A204.1 (cell line): ENCODE measurements around the gene PLD4.

Experiments used
- FAIRE-seq: peaks from 2 replicates; lab custom pipeline; 2012; peaks lifted over from hg19 to GRCh38; lab: Jason Lieb, UNC

Gene PLD4

DNA sequence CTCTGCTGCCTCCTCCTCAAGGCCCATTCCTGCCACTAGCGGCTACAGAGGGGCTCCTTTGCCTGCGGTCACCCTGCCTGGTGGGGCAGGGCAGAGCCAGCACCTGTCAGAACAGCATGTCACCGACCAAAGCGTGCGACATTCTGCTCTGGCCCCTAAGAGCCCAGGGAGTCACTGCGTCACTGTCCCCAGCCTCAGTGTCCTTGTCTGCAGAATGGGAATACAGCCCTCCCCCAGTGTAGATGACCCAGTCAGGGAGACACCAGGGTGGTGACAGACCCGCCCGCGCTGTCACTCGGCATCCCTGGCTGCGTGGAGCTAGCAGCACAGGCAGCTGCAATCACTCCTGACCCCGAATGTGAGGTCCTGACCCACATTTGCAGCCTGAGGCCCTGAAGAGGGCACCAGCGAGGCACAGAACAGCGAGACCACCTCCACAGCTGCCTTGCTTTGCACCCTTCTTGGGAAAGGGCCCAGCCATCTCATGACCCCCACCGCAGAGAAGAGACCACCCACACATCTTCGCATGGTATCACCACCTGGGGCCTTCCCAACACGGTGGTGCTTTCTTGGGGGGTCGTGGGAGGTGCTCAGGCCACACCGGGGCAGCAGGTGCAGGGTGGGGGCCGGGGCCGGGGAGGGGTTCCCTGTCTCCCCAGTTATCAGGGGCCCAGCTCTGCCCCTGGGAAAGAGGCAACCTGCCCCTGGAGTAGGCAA lies 51.0 kb downstream of the PLD4 start:
- FAIRE-seq: no peak

DNA sequence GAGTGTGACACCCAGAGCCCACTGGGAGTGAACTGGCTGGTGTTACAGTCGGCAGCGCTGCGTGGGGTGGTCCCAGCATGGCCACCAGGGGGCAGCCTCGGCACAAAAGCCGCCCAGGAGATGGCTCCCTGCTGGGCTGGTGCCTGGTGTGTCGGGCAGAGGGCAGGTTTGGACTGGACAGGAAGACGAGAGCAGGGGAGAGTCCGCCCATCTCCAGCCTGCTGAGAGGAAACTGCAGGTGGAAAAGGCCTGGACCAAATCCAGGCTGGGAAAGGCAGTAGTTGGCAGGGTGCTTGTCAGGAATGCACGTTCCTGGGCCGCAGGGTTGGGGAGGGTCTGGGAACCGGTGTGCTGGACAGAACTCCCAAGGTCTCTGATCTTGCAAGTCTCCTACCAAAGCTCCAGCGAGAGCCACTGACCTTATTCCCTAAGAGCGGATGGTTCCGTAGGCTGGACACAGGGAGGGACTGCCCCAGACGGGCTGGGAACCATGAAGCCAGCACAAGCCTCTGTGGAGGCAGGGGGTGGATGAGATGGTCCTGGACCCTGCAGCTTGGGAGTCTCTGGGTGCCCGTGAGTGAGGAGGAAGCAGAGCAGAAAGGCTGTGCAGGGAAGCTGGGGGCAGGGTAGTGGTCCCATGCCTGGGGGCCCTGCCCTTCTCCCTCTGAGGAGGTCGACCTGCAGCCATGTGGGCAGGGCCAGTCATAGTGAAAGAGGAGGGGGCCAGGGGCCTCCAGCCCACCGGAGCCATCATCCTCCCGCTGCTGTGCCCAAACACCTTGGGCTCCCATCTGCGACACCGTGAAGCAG lies 51.7 kb downstream of the PLD4 start:
- FAIRE-seq: no peak

DNA sequence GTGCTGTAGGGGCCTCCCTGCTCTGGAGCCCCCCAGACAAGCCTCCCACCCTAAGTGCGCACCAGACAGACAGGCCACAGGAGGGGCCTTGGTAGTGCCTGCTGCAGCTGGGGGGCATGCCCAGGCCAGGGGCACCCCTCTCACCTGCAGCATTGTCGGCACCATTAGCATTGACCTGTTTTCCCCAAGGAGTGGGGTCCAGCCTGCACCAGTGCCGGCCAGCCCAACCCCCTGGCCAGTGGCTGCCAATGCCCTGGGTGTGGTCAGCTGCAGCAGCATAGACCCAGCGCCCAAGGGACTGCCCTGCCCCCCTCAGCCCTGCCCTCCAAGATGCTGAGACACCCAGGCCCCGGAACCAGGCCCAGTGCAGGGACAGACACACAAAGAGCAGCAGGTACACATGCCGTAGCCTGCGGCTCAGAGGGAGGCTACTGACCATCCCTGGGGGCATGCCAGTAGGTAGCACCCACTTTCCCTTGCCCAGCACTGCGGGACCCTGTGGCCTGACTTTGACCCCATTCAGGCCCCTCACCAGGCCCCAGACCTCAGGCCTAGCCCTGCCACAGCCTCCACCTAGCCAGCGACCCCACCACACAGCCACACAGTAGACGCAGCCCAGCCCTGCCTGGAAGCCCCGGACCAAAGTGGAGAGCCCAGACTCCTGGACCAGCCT lies 52.5 kb downstream of the PLD4 start:
- FAIRE-seq: no peak

GRCh38 chr14:104977681-104978653 lies 53.3 kb downstream of the PLD4 start, which contains the start of gene AHNAK2:
TSS of gene AHNAK2 (minus strand) at chr14:104978374. CDS start at chr14:104978237, 137 bp downstream.
- FAIRE-seq: no peak

GRCh38 chr14:104978746-104979691 lies 54.3 kb downstream of the PLD4 start:
- no peak for FAIRE-seq

DNA sequence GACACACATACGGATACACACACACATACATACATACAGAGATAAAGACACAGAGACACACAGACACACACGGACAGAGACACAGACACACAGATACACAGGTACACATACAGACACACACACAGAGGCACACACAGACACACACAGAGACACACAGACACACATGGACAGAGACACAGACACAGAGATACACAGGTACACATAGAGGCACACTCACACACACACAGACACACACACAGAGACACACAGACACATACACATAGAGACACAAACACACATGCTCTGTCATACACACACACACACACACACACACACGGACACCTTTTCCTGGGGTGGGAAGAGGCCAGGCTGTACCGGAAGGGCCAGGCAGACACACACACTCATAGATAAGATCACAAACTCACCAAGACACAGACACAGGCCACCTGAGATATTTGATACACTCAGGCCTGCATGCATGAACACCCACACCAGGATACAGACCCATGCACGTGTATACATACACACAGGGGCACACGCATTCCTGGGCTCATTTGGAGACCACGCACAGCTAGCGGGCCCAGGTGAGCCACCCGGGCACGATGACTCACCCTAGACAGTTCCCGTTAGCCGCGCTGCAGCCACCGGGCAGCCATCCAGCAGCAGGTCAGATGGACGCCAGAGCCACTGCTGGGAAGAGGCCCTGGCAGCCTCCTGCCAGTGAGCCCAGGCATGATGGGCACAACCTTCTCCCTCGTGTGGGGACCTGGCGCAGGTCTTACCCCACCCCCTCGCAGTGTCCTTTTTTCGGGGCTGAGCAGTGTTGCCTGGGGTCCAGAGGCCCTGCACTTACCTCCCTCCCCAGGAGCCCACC lies 55.3 kb downstream of the PLD4 start:
- no peak for FAIRE-seq

- no peak for FAIRE-seq
These were observed 56.2 kb downstream of the PLD4 start for GRCh38 chr14:104980611-104981531.

- FAIRE-seq: no peak
These were observed 57.2 kb downstream of the PLD4 start for GRCh38 chr14:104981699-104982541.

DNA sequence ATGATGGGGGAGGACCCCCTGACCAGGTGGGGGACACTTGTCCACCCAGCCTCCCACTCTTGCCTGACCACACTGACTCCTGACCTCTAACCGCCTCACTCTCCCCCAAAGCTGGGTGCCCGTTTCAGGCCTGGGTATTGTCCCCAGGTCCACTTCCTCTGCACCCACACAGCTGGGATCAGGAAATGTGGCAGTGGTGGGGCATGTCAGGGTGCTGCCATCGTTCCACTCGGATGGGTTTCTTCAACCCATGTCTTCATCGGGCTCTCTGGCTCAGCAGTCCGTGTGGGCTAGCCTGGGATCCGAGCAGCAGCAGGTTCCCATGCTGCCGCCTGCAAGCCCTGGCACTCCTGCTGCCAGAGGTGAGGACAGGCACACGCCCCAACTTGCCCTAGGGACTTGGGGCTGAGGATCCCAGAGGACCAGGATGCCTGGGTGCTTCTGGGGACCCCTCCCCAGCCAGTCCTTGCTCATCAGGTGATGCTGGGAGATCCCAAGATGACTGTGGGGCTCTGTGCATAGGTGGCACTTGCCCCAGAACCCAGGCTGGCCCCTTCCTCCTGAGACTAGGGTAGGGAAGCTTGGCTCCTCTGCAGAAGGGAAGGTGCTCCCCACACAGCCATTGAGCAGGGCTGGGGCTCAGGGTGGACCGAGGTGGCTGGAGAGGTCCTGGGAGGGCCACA lies 58.0 kb downstream of the PLD4 start:
- FAIRE-seq: no peak
